ENCODE measurements around the gene C13orf46.

DNA sequence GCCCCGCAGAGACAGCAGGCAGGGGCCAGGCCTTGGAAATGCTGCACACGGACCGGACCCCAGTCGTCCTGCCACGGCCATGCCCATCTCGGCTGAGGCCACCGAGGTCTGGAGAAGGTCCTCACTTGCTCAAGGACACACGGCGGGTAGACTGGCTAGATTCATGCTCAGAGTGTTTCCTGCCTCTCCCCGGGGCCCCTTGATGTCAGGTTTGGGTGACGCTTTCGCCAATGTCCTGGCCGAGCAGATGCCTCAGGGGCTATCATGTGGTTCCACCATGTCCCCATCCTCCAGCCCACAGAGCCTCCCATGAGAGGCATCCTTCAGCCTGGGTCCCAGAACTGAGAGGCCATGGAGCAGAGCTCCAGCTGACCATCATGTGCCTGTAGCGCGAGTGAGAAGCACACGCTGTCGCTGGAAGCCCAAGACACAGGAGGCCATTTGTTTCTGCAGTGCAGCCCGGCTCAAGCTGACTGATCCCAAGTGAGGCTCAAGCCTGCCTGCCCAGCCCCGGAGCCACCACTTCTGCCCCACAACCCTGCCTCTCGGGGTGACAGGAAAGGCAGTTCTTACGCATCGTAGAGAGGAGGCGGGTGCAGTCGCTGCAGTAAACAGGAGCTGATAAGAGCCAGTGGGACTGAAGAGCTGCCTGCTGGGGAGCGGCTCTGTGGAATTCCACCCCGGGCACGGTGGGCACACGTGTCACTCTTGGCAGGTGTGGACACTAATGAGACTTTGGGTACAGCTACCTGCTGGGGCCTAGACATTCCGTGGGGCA, 56.1 kb downstream of the C13orf46 start:
- TF ChIP-seq POLR2A (IDR thresholded peaks at IDR 0.05): no peak
- TF ChIP-seq, protein P1, sequence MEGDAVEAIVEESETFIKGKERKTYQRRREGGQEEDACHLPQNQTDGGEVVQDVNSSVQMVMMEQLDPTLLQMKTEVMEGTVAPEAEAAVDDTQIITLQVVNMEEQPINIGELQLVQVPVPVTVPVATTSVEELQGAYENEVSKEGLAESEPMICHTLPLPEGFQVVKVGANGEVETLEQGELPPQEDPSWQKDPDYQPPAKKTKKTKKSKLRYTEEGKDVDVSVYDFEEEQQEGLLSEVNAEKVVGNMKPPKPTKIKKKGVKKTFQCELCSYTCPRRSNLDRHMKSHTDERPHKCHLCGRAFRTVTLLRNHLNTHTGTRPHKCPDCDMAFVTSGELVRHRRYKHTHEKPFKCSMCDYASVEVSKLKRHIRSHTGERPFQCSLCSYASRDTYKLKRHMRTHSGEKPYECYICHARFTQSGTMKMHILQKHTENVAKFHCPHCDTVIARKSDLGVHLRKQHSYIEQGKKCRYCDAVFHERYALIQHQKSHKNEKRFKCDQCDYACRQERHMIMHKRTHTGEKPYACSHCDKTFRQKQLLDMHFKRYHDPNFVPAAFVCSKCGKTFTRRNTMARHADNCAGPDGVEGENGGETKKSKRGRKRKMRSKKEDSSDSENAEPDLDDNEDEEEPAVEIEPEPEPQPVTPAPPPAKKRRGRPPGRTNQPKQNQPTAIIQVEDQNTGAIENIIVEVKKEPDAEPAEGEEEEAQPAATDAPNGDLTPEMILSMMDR (IDR thresholded peaks at IDR 0.05): no peak

Data from esophagus squamous epithelium (tissue), 4 donors.